AG09319 (cell line): Measurements from ENCODE around the gene JPH4.

Source experiments
- DNase-seq: peaks from one replicate; pipeline ENCODE4 v3.0.0-alpha.2; 2010; ENCODE audit warnings: low read depth; ENCODE audit errors: extremely low read depth
- TF ChIP-seq, protein P1 (sequence below): IDR thresholded peaks from 2 replicates; pipeline ENCODE4 v1.5.1; 2011; ENCODE audit warnings: low read depth, mild to moderate bottlenecking, inconsistent platforms, low read length, moderate library complexity

The JPH4 gene

GRCh38 chr14:23582906-23583760, 4.5 kb upstream of the JPH4 start:
- DNase-seq: no peak
- TF ChIP-seq, protein P1, sequence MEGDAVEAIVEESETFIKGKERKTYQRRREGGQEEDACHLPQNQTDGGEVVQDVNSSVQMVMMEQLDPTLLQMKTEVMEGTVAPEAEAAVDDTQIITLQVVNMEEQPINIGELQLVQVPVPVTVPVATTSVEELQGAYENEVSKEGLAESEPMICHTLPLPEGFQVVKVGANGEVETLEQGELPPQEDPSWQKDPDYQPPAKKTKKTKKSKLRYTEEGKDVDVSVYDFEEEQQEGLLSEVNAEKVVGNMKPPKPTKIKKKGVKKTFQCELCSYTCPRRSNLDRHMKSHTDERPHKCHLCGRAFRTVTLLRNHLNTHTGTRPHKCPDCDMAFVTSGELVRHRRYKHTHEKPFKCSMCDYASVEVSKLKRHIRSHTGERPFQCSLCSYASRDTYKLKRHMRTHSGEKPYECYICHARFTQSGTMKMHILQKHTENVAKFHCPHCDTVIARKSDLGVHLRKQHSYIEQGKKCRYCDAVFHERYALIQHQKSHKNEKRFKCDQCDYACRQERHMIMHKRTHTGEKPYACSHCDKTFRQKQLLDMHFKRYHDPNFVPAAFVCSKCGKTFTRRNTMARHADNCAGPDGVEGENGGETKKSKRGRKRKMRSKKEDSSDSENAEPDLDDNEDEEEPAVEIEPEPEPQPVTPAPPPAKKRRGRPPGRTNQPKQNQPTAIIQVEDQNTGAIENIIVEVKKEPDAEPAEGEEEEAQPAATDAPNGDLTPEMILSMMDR: no peak

- TF ChIP-seq, protein P1: no peak
- no peak for DNase-seq
These were observed 2.3 kb upstream of the JPH4 start for GRCh38 chr14:23580948-23581281.

GRCh38 chr14:23580152-23580926, 1.7 kb upstream of the JPH4 start:
- no peak for DNase-seq
- TF ChIP-seq, protein P1: no peak

DNA sequence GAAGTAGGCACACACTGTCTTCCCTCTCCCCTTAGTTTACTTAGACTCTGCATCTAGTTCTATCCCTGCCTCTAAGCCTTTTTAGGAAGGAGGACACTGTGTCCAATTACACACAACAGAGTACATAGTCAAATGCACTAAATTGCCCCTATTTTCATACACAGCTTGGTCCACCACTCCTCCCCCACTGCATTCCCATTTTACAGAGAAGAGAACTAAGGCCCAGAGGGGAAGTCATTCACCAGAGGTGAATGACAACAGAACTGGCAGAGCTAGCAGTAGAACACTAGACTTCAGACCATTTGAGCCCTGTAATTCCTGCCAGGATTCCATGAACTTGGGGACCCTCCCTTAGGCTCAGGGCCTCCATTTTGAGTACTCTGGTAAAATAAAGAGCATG, 1.1 kb upstream of the JPH4 start:
- TF ChIP-seq, protein P1: no peak
- DNase-seq: no peak

GRCh38 chr14:23579311-23579630, 681 bp upstream of the JPH4 start:
- DNase-seq: no peak
- TF ChIP-seq, protein P1: no peak

DNA sequence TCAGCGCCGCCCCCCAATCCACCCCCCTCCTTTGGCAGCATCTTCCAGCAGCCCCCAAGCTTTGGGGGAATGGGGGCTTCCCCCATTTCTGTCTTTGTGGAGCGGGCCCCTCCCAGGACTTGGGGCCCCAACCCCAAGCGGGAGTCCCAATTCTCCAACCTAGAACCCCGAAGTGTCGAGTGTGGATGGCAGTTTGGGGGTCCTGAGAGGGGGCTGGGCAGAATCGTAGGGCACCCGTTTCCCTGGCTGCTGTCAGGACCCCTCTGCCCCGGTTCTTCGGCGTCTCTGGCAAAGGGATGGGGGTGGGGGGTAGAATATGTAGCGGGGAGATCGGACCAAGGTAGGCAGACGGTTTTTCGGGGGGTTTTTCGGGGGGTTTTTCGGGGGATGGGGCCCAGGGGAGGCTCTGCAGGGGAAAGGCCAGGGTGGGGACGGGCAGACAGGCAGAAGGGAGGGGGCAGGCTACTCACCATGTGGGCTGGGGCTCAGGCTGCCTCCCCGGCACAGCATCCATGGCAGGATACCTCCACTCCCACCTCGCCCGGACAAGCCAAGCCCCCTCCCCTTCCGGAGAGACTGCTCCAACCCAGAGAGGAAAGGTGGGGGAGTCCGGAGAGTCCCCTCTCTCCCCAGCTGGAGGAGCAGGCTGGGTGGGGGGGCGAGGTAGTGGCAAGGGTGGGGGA, 739 bp downstream of the JPH4 start:
- no peak for DNase-seq
- TF ChIP-seq, protein P1: no peak
